Right lung (tissue), 5 donors: ENCODE data around the gene OGFOD3. TPM values are rescaled to one million over a fixed set of nuclear protein-coding genes. Genes with fewer than 3 reads are reported as not detected.
"Not testable (repeated sequence)": the region's sequence is repeated elsewhere in the genome, so short reads cannot be mapped to it uniquely, and the experiment has no call there.

Experiments
- DNase-seq, 2 donors: peaks; one replicate each; pipeline ENCODE4 v3.0.0-alpha.2; 2013
- polyA plus RNA-seq, 5 donors: library from polyadenylated mRNA; unstranded; fragments of 120-200 nt; gene quantifications; one replicate each; pipeline versions ENCODE4 v1.2.1 to v1.2.3, GENCODE V29; 2013; ENCODE audit warnings: inconsistent platforms in 1 of 5, low replicate concordance in 1 of 5; ENCODE audit not compliant: insufficient read length in 5 of 5, insufficient read depth in 1 of 5

OGFOD3 gene
- polyA plus RNA-seq, 5 donors: 18.5 to 35.4 (median 26.2) TPM

- no peak for DNase-seq
Measured at GRCh38 chr17:82435601-82436583, 17.5 kb upstream of the OGFOD3 start.

- no peak for DNase-seq
Measured at GRCh38 chr17:82435103-82435502, 16.7 kb upstream of the OGFOD3 start.

- no peak for DNase-seq
Measured at GRCh38 chr17:82434216-82434565, 15.8 kb upstream of the OGFOD3 start.

GRCh38 chr17:82433560-82434215 lies 15.3 kb upstream of the OGFOD3 start:
- DNase-seq: no peak

- no peak for DNase-seq
Measured at GRCh38 chr17:82432017-82432416, 13.6 kb upstream of the OGFOD3 start.

GRCh38 chr17:82429824-82430223 lies 11.4 kb upstream of the OGFOD3 start:
- no peak for DNase-seq

GRCh38 chr17:82428546-82428945 lies 10.2 kb upstream of the OGFOD3 start:
- no peak for DNase-seq

- no peak for DNase-seq
Measured at GRCh38 chr17:82424863-82425159, 6.4 kb upstream of the OGFOD3 start.

- DNase-seq: no peak
Measured at GRCh38 chr17:82424001-82424862, 5.8 kb upstream of the OGFOD3 start.

- DNase-seq: no peak
Measured at GRCh38 chr17:82419540-82419939, 1.2 kb upstream of the OGFOD3 start.

GRCh38 chr17:82416771-82417170 lies 1.6 kb downstream of the OGFOD3 start:
- no peak for DNase-seq

GRCh38 chr17:82416264-82416663 lies 2.1 kb downstream of the OGFOD3 start:
- no peak for DNase-seq

- DNase-seq: no peak
Measured at GRCh38 chr17:82415786-82416185, 2.6 kb downstream of the OGFOD3 start.

GRCh38 chr17:82415336-82415735 lies 3.0 kb downstream of the OGFOD3 start:
- no peak for DNase-seq

GRCh38 chr17:82414548-82415281 lies 3.7 kb downstream of the OGFOD3 start:
- peak; percentile 59 to 62 for DNase-seq

GRCh38 chr17:82412535-82413520 lies 5.6 kb downstream of the OGFOD3 start:
- no peak for DNase-seq

- DNase-seq: not testable (repeated sequence)
Measured at GRCh38 chr17:82412081-82412480, 6.3 kb downstream of the OGFOD3 start.

- no peak for DNase-seq
Measured at GRCh38 chr17:82411396-82412053, 6.9 kb downstream of the OGFOD3 start.

- DNase-seq: no peak
Measured at GRCh38 chr17:82410014-82410716, 8.2 kb downstream of the OGFOD3 start.
